GM12864 (cell line): ENCODE data around the gene C4A.
"Not testable (repeated sequence)": the region's sequence is repeated elsewhere in the genome, so short reads cannot be mapped to it uniquely, and the experiment has no call there.

Experiments used
- DNase-seq: peaks from one replicate; pipeline ENCODE4 v3.0.0-alpha.2; 2011; ENCODE audit warnings: low read depth
- H3K4me3 ChIP-seq: 2 replicates; pipeline ENCODE4 v1.5.1; 2011; ENCODE audit warnings: mild to moderate bottlenecking, low read depth, low read length, control low read depth
- CTCF ChIP-seq: IDR thresholded peaks from 2 replicates; pipeline ENCODE4 v1.5.1; 2011; ENCODE audit warnings: low read depth, mild to moderate bottlenecking, moderate library complexity, low read length, control low read depth, inconsistent platforms; ENCODE audit errors: missing control alignments

Gene C4A

GRCh38 chr6:32037598-32038524 lies 56.0 kb downstream of the C4A start, which contains the start of gene CYP21A2:
Gene CYP21A2, plus strand, starts transcription at chr6:32038415. Its CDS starts 8 bp downstream, at chr6:32038423.
- not testable (repeated sequence) for DNase-seq, H3K4me3 ChIP-seq

GRCh38 chr6:32038878-32039277 lies 57.0 kb downstream of the C4A start:
- not testable (repeated sequence) for H3K4me3 ChIP-seq, DNase-seq

- not testable (repeated sequence) for DNase-seq, H3K4me3 ChIP-seq
Observed at GRCh38 chr6:32039321-32040274, 57.7 kb downstream of the C4A start.

GRCh38 chr6:32040299-32041049 lies 58.6 kb downstream of the C4A start:
- DNase-seq, H3K4me3 ChIP-seq: not testable (repeated sequence)

- not testable (repeated sequence) for H3K4me3 ChIP-seq, DNase-seq
Observed at GRCh38 chr6:32041050-32041321, 59.1 kb downstream of the C4A start.

- DNase-seq, H3K4me3 ChIP-seq: not testable (repeated sequence)
Observed at GRCh38 chr6:32041385-32041784, 59.5 kb downstream of the C4A start.

GRCh38 chr6:32042276-32042675 lies 60.4 kb downstream of the C4A start:
- not testable (repeated sequence) for H3K4me3 ChIP-seq, DNase-seq

- not testable (repeated sequence) for H3K4me3 ChIP-seq, DNase-seq
Observed at GRCh38 chr6:32043589-32044380, 61.9 kb downstream of the C4A start.

- not testable (repeated sequence) for H3K4me3 ChIP-seq, DNase-seq
Observed at GRCh38 chr6:32044916-32045315, 63.1 kb downstream of the C4A start.

GRCh38 chr6:32045811-32046449 lies 64.1 kb downstream of the C4A start:
- H3K4me3 ChIP-seq: no peak overlapping the region
- DNase-seq: no peak
- no peak for TF ChIP-seq CTCF

- H3K4me3 ChIP-seq: no peak overlapping the region
- no peak for DNase-seq
- TF ChIP-seq CTCF: no peak
Observed at GRCh38 chr6:32046450-32047083, 64.7 kb downstream of the C4A start.
